AG10803 (cell line): ENCODE results near the gene CXCL17.

Experiments used
- DNase-seq: peaks from one replicate; pipeline ENCODE4 v3.0.0; 2010; ENCODE audit warnings: low read depth
- H3K4me3 ChIP-seq: 2 replicates; pipeline ENCODE4 v1.5.1; 2011; ENCODE audit warnings: mild to moderate bottlenecking, low read length, control low read depth
- TF ChIP-seq, protein P1 (sequence below): conservative IDR thresholded peaks from 2 replicates; pipeline ENCODE4 v1.5.1; 2011; ENCODE audit warnings: mild to moderate bottlenecking, low read length, control low read depth, inconsistent platforms

Gene CXCL17

DNA sequence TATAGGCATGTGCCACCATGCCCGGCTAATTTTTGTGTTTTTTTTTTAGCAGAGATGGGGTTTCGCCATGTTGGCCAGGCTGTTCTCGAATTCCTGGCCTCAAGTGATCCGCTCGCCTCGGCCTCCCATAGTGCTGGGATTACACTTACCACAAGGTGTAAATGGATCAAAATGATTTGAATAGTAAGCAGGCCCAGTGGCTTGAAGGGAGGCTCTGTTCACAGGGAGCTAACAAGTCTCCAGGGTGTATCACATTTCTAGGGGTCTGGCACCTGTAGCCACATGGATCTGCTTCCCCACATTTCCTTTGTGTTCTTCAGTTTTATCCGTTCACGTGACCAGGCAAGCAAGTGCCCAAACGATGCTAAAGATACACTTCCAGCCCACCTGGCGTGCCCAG, 39.2 kb downstream of the CXCL17 start:
- TF ChIP-seq, protein P1, sequence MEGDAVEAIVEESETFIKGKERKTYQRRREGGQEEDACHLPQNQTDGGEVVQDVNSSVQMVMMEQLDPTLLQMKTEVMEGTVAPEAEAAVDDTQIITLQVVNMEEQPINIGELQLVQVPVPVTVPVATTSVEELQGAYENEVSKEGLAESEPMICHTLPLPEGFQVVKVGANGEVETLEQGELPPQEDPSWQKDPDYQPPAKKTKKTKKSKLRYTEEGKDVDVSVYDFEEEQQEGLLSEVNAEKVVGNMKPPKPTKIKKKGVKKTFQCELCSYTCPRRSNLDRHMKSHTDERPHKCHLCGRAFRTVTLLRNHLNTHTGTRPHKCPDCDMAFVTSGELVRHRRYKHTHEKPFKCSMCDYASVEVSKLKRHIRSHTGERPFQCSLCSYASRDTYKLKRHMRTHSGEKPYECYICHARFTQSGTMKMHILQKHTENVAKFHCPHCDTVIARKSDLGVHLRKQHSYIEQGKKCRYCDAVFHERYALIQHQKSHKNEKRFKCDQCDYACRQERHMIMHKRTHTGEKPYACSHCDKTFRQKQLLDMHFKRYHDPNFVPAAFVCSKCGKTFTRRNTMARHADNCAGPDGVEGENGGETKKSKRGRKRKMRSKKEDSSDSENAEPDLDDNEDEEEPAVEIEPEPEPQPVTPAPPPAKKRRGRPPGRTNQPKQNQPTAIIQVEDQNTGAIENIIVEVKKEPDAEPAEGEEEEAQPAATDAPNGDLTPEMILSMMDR = no peak
- no peak for DNase-seq
- H3K4me3 ChIP-seq = no peak overlapping the region

DNA sequence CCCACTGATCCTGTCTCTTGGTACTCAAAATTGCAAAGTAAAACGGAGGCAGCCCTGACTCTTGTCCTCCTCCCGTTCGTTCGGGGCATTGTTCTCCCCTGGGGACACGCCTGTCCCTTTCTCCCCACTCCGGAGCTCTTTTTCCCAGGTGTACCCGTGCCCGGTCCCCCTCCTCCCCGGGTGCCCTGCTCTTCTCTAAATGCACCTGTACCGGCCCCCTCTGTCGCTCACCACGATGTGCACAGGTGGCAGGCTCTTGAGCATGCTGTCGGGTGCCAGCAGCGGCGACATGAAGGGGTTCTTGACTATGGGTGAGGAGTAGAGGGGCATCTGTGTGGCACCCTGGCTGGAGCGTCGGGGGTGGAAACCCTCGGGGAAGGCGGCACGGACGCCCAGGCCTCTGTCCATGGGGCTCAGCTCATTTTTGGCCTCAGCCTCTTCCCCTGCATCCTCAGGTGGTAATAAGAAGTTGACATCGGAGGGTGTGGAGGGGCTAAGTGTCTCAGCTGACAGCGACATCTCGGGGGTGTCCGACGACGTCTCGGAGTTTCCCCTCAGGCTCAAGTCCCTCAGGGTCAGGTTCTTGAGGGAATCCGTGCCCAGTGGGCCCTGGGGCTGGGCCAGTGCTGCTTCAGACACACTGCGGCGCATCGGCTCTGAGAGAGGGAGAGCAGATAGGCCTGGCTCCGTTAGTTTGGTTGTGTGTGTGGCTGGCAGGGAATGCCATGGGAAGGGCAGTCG, 40.2 kb downstream of the CXCL17 start:
- H3K4me3 ChIP-seq = peak overlapping the region; percentile 69; the same call in 1 of the 2 replicates
- DNase-seq = no peak
- TF ChIP-seq, protein P1 = no peak

DNA sequence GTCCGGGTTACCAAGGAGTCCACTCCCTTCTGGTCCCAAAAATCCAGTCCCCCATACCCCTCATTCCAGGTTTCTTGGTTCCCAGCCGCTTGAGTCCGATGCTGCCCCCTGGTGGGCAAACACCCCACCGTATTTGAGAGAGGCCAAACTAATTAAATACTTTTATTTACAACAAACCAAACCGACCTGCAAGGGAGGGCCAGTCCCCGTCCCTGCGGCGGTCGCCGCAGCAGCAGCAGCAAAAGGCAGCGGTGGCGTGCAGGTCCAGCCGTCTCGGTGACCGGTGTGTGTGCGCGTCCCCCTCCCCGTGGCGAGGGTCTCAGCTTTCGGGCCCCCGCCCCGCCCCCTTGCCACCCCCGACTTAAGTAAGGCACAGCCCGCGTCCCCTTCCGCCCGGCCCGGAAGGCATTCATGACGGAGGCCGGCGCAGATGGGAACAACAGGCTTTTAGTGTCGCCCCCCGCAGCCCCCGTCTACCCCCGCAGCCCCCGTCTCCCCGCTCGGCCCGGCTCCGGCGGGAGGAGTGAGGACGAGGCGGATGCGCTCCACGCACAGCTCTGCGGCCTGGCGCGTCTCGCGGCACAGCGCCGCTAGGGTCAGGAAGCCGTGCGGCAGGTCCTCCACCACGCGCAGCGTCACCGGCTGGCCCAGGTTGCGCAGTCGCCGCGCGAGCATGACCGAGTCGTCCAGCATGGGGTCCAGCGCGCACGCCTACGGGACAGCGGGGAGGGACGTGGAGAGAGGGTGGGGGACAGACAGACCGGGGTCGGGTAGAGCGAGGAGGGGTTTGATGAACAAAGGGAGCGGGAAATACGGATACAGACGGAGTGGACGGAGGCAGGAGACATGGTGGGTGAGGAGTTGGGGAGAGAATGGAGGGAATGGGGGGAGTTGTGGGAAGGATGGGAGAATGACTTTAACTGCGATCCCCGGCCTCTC, 41.1 kb downstream of the CXCL17 start:
- TF ChIP-seq, protein P1 = peak; percentile 74
- DNase-seq = peak; percentile 71
- H3K4me3 ChIP-seq = peak overlapping the region; percentile 69

DNA sequence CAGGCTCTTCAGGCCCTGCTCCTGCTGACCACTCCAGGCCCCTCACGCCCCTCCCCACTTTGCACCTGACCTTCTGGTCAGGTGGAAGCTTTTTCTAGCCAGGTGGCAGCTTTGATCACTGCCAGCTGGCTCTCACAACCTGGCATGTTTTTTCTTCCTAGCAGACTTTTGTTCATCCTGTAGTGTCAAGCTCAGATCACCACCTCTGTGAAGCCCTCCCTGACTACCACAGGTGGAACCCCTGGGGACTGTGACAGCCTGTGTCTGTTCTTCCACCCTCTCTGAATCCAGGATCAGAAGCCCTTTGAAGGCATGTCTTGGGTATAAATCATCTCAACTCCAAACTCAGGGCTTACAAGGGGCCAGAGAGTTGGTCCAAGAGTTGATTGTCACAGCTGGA, 42.3 kb downstream of the CXCL17 start:
- TF ChIP-seq, protein P1 = no peak
- DNase-seq = no peak
- no peak overlapping the region for H3K4me3 ChIP-seq

DNA sequence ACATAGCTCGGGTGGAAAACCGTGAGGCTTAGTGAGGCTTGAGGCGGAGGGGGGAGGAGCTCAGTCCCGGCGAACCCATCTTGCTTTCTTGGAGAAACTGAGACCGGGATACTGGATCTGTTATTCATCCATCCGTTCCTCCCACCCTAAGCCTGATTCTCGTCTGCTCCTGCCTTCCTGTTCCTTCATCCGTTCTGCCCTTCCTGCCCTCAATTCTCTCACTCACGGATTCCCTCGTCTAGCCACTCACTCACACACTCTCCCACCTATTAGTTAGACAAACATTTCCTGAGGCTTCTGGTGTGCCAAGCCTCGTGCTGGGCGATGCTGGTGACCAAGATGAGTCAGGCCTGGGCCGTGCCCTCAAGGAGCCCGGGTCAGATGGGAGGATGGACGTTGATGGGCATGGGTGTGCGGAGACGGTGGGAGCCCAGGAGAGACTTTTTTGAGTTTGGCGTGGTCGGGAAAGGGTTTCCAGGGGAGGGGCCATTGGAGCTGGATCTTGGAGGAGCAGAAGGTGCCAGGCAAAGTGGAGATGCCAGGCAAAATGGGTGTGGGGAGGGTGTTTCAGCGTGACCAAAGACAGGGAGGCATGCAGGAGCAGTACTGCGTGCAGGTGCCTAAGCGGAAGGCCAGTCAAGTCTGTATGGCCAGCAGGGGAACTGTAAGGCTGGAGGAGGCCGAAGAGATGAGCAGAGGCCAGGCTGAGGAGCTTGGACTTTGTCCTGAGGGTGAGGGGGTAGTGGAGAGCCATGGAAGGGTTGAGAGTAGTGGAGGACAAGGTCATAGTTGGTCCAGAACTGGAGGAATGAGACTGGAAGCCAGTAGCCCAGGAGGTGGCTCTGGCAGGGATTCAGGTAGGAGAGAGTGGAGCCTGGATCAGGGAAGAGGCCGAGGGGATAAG, 45.2 kb downstream of the CXCL17 start:
- H3K4me3 ChIP-seq = peak overlapping the region; percentile 80
- DNase-seq = no peak
- TF ChIP-seq, protein P1 = no peak

DNA sequence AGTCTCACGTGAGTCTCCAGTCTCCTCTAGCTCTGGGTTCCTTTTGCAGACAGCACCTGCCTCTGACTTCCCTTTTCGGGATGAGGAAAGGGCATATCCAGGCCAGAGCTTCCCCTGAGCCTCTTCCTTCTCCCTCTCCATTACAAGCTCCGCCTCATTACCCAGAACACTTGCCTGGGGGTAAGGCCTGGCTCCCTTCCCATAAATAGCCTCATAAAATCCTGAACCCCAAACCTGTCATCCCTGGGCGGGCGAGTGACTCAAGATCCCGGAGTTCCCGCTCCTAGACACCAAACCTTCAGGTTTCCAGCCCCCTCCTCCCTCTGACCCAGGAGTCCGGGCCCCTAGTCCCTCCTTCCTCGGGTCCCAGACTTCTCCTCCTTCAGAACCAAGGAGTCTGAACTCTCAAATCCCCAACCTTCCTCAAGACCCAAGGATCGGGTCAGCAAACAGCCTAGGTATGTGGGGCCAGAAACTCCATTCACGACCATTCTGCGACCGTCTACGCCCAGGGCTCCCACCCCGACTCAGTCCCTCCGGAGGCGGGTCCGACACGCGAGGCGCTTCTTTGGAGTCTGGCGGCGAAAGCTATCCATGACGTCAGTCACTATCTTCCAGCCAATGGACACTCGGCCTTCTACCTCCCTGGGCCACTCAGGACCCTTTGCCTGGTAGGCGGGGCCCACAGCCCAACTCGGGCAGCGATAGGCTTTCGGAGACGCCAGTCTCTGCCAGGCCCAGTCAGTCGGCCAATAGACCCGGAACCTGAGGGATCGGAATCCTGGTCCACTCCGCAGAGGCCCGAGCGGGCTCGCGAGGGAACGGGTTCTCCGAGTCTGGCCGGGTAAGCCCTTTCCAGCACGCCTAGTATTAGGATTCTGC, 46.1 kb downstream of the CXCL17 start:
- TF ChIP-seq, protein P1 = no peak
- H3K4me3 ChIP-seq = peak overlapping the region; percentile 80
- DNase-seq = peak; percentile 99
